Ascending aorta (tissue), 2 donors: ENCODE data around the gene TMEM132D. TPM values are rescaled to one million over a fixed set of nuclear protein-coding genes. Genes with fewer than 3 reads are reported as not detected.

Experiments
- DNase-seq, 2 donors: peaks; one replicate each; pipeline ENCODE4 v3.0.0-alpha.2; 2019; ENCODE audit warnings: low spot score in 2 of 2
- H3K27ac ChIP-seq, 2 donors: fragments of 200-600 bp; sonication (generic); one replicate each; pipeline ENCODE4 v1.5.1; 2016 to 2017; ENCODE audit warnings: mild to moderate bottlenecking in 1 of 2
- H3K27me3 ChIP-seq: fragments of 200-600 bp; sonication (generic); one replicate; pipeline ENCODE4 v1.5.1; 2017
- H3K36me3 ChIP-seq, 2 donors: fragments of 200-600 bp; sonication (generic); one replicate each; pipeline ENCODE4 v1.5.1; 2016
- H3K4me1 ChIP-seq, 2 donors: fragments of 200-600 bp; sonication (generic); one replicate each; pipeline ENCODE4 v1.5.1; 2016 to 2017; ENCODE audit warnings: mild to moderate bottlenecking in 1 of 2
- H3K4me3 ChIP-seq, 2 donors: fragments of 200-600 bp; sonication (generic); one replicate each; pipeline ENCODE4 v1.5.1; 2016 to 2017; ENCODE audit warnings: mild to moderate bottlenecking in 1 of 2
- H3K9me3 ChIP-seq, 2 donors: fragments of 200-600 bp; sonication (generic); one replicate each; pipeline ENCODE4 v1.5.1; 2016
- CTCF ChIP-seq, 3 experiments: fragments of 200-600 bp in 2 of 3; fragments of 450-650 bp in 1 of 3; sonication (generic) in 2 of 3; IDR thresholded peaks; one replicate each; pipeline ENCODE4 v1.5.1; 2016 to 2019; ENCODE audit warnings: antibody characterized with exemption in 3 of 3, mild to moderate bottlenecking in 1 of 3, moderate library complexity in 1 of 3
- intact Hi-C: fragments of 100-400 bp; cut with DNase I; formaldehyde crosslinking; loops from one replicate; pipeline ENCODE4 v1.15.1; 2023
- total RNA-seq: library from RNA; depleted of rRNA; stranded (reverse); fragments of >200 nt; gene quantifications from one replicate; pipeline ENCODE4 v1.1.0, GENCODE V29; 2016

TMEM132D gene
- total RNA-seq, 1 donor from 2014 or later = not detected

- H3K27ac ChIP-seq = no peak overlapping the region
- H3K4me1 ChIP-seq = no peaks in the 10 kb centered on the region
- no peak overlapping the region for H3K4me3 ChIP-seq
- H3K36me3 ChIP-seq = no peaks in the 10 kb centered on the region
- DNase-seq = no peak
- intact Hi-C loops = no loop called here
- no peak for TF ChIP-seq CTCF (IDR thresholded peaks at IDR 0.05)
- no peaks in the 10 kb centered on the region for H3K27me3 ChIP-seq
- H3K9me3 ChIP-seq = no peaks in the 10 kb centered on the region
These were observed 409.6 kb downstream of the TMEM132D start for GRCh38 chr12:129494260-129494659.

- no peak for TF ChIP-seq CTCF (IDR thresholded peaks at IDR 0.05)
These were observed 414.6 kb downstream of the TMEM132D start for GRCh38 chr12:129489100-129489676.

GRCh38 chr12:129486931-129487330, 416.9 kb downstream of the TMEM132D start:
- H3K4me1 ChIP-seq = no peaks in the 10 kb centered on the region
- H3K27ac ChIP-seq = no peak overlapping the region
- no peak for DNase-seq
- no peaks in the 10 kb centered on the region for H3K36me3 ChIP-seq
- no peak for TF ChIP-seq CTCF (IDR thresholded peaks at IDR 0.05)
- intact Hi-C loops = no loop called here
- H3K9me3 ChIP-seq = no peaks in the 10 kb centered on the region
- H3K27me3 ChIP-seq = no peaks in the 10 kb centered on the region
- no peak overlapping the region for H3K4me3 ChIP-seq

More at GRCh38 chr12:129489100-129489676, 414.6 kb downstream of the TMEM132D start:
- Histone ChIP-seq H3K36me3 (no peaks in the 10 kb centered on the region), H3K4me3 (no peak overlapping the region), H3K27ac (no peak overlapping the region), H3K27me3 (no peaks in the 10 kb centered on the region), H3K4me1 (no peaks in the 10 kb centered on the region), H3K9me3 (no peaks in the 10 kb centered on the region)
- intact Hi-C loops = no loop called here
- DNase-seq = no peak

GRCh38 chr12:129483111-129483893, 420.5 kb downstream of the TMEM132D start:
- Histone ChIP-seq H3K36me3 (no peaks in the 10 kb centered on the region), H3K27me3 (no peaks in the 10 kb centered on the region), H3K4me1 (no peaks in the 10 kb centered on the region), H3K9me3 (no peaks in the 10 kb centered on the region), H3K27ac (no peak overlapping the region), H3K4me3 (no peak overlapping the region)
- intact Hi-C loops = no loop called here
- TF ChIP-seq CTCF (IDR thresholded peaks at IDR 0.05) = no peak
- no peak for DNase-seq

GRCh38 chr12:129481921-129482320, 421.9 kb downstream of the TMEM132D start:
- DNase-seq = no peak
- no peaks in the 10 kb centered on the region for H3K27me3 ChIP-seq
- H3K4me3 ChIP-seq = no peak overlapping the region
- no peaks in the 10 kb centered on the region for H3K9me3 ChIP-seq
- H3K27ac ChIP-seq = no peak overlapping the region
- H3K36me3 ChIP-seq = no peaks in the 10 kb centered on the region
- no peak for TF ChIP-seq CTCF (IDR thresholded peaks at IDR 0.05)
- intact Hi-C loops = no loop called here
- H3K4me1 ChIP-seq = no peaks in the 10 kb centered on the region
